HepG2 (cell line): Measurements from ENCODE around the gene BICRA. TPM values are rescaled to one million over a fixed set of nuclear protein-coding genes. Genes with fewer than 3 reads are reported as not detected.

ENCODE experiments used
- CC2D1A ChIP-seq: sonication (generic); formaldehyde crosslinking; IDR thresholded peaks from 2 replicates; pipeline ENCODE4 v1.8.1; 2023; ENCODE audit warnings: mild to moderate bottlenecking, missing genetic modification reagents
- CHD2 ChIP-seq: IDR thresholded peaks from 2 replicates; pipeline ENCODE4 v1.6.1; 2011; ENCODE audit warnings: low read depth, low read length, improper control_type of control experiment
- ERF ChIP-seq: IDR thresholded peaks from 2 replicates; pipeline ENCODE4 v1.6.1; 2018; ENCODE audit warnings: missing biosample characterization, missing genetic modification reagents
- FOXK1 ChIP-seq: sonication (generic); formaldehyde crosslinking; IDR thresholded peaks from 2 replicates; pipeline ENCODE4 v1.4.0; 2020; ENCODE audit warnings: low read depth, missing genetic modification reagents, borderline replicate concordance
- HMGA1 ChIP-seq: sonication (generic); formaldehyde crosslinking; conservative IDR thresholded peaks from 2 replicates; pipeline ENCODE4 v1.4.0; 2020; ENCODE audit warnings: missing genetic modification reagents
- NRL ChIP-seq: sonication (generic); formaldehyde crosslinking; IDR thresholded peaks from 2 replicates; pipeline ENCODE4 v1.5.0; 2020; ENCODE audit warnings: missing genetic modification reagents, mild to moderate bottlenecking, moderate library complexity, borderline replicate concordance
- RFX1 ChIP-seq: fragments of 450-650 bp; IDR thresholded peaks from 2 replicates; pipeline ENCODE4 v1.6.1; 2017
- SNAI1 ChIP-seq: sonication (generic); formaldehyde crosslinking; IDR thresholded peaks from 2 replicates; pipeline ENCODE4 v1.5.0; 2020; ENCODE audit warnings: mild to moderate bottlenecking, missing genetic modification reagents, borderline replicate concordance
- TCF7 ChIP-seq: sonication (generic); IDR thresholded peaks from 2 replicates; pipeline ENCODE4 v1.6.1; 2016; ENCODE audit warnings: antibody characterized with exemption, low read depth
- ZFAT ChIP-seq: sonication (generic); formaldehyde crosslinking; conservative IDR thresholded peaks from 2 replicates; pipeline ENCODE4 v1.8.1; 2023; ENCODE audit warnings: missing genetic modification reagents, inconsistent platforms
- ZNF12 ChIP-seq: sonication (generic); formaldehyde crosslinking; IDR thresholded peaks from 2 replicates; pipeline ENCODE4 v1.5.0; 2020; ENCODE audit warnings: missing genetic modification reagents
- ZNF251 ChIP-seq: sonication (generic); formaldehyde crosslinking; IDR thresholded peaks from 2 replicates; pipeline ENCODE4 v1.9.0; 2021; ENCODE audit warnings: mild to moderate bottlenecking, missing genetic modification reagents
- polyA plus RNA-seq, 8 experiments: library from polyadenylated mRNA; depleted of rRNA in 3 of 8; stranded (reverse) in 7 of 8; unstranded in 1 of 8; fragments of >200 nt; fragmentation: Illumina TruSeq in 4 of 8; extraction: Trizol in 4 of 8; gene quantifications; 2 replicates each; pipeline versions ENCODE4 v1.2.1 to v1.2.3, GENCODE V29; 2011 to 2016; ENCODE audit warnings: low read depth in 4 of 8, missing spikeins in 1 of 8, mixed read lengths in 1 of 8; ENCODE audit not compliant: insufficient read depth in 1 of 8
- total RNA-seq, 5 experiments: library from RNA; depleted of rRNA; stranded (reverse); fragments of >200 nt; fragmentation: Illumina TruSeq; extraction: Trizol; gene quantifications; 2 replicates each; pipeline ENCODE4 v1.2.3, GENCODE V29; 2016; ENCODE audit warnings: low read depth in 1 of 5
- TF ChIP-seq, protein P1 (sequence below): sonication (generic); formaldehyde crosslinking; IDR thresholded peaks from 2 replicates; pipeline ENCODE4 v1.4.0; 2020; ENCODE audit warnings: missing genetic modification reagents
- TF ChIP-seq, protein P2 (sequence below): sonication (generic); formaldehyde crosslinking; IDR thresholded peaks from 2 replicates; pipeline ENCODE4 v1.4.0; 2020; ENCODE audit warnings: missing genetic modification reagents
- TF ChIP-seq, protein P3 (sequence below): sonication (generic); formaldehyde crosslinking; IDR thresholded peaks from 2 replicates; pipeline ENCODE4 v1.5.0; 2020; ENCODE audit warnings: mild to moderate bottlenecking, missing genetic modification reagents, borderline replicate concordance
- TF ChIP-seq, protein P4 (sequence below): sonication (generic); formaldehyde crosslinking; IDR thresholded peaks from 2 replicates; pipeline ENCODE4 v1.4.0; 2020; ENCODE audit warnings: mild to moderate bottlenecking, missing genetic modification reagents
- TF ChIP-seq, protein P5 (sequence below): sonication (generic); formaldehyde crosslinking; IDR thresholded peaks from 2 replicates; pipeline ENCODE4 v1.4.0; 2020; ENCODE audit warnings: missing genetic modification reagents

Gene BICRA
- total and polyA plus RNA-seq, 2 of the 13 experiments (the other 11 are each of a cell fraction or from before 2014, with no cell fraction given) = 0.55 to 0.71 TPM

DNA sequence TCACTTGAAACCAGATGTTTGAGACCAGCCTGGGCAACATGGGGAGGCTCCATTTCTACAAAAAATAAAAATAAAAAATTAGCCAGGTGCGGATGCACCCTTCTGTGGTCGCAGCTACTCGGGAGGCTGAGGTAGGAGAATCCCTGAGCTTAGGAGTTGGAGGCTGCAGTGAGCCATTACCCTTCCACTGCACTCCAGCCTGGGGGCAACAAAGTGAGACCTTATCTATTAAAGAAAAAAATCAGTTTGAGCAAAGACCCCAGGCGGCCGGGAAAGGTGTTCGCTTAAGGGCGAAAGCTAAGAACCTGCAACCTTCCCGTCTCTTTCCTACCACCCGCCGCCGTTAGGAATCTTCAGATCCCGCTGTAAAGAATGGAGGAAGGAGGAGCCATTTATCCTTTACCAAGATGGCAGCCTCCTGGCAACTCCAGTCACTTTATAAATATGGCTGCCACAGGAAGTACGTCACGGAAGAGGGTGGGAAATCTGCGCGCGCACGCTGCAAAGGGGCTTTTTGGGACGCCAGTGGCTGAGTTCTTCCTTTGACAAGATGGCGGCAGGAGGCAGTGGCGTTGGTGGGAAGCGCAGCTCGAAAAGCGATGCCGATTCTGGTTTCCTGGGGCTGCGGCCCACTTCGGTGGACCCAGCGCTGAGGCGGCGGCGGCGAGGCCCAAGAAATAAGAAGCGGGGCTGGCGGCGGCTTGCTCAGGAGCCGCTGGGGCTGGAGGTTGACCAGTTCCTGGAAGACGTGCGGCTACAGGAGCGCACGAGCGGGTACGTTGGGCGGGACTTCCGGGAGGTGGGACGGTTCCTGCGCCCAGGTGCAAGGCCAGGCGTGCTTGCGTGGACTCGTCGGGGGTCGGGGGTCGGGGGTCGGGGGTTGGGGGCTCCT, 136.3 kb downstream of the BICRA start, which contains the start of gene NOP53 (continued):
- TF ChIP-seq, protein P1, sequence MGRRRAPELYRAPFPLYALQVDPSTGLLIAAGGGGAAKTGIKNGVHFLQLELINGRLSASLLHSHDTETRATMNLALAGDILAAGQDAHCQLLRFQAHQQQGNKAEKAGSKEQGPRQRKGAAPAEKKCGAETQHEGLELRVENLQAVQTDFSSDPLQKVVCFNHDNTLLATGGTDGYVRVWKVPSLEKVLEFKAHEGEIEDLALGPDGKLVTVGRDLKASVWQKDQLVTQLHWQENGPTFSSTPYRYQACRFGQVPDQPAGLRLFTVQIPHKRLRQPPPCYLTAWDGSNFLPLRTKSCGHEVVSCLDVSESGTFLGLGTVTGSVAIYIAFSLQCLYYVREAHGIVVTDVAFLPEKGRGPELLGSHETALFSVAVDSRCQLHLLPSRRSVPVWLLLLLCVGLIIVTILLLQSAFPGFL (CRISPR knock-in tag) = no peak
- TF ChIP-seq RFX1 = no peak
- peak; percentile 91; the same call in 1 of the 2 replicates for TF ChIP-seq FOXK1 (CRISPR knock-in tag)
- TF ChIP-seq ZNF12 (CRISPR knock-in tag) = 0 out of 2 replicates have a peak, but pooled peaks have one; percentile 44
- TF ChIP-seq, protein P2, sequence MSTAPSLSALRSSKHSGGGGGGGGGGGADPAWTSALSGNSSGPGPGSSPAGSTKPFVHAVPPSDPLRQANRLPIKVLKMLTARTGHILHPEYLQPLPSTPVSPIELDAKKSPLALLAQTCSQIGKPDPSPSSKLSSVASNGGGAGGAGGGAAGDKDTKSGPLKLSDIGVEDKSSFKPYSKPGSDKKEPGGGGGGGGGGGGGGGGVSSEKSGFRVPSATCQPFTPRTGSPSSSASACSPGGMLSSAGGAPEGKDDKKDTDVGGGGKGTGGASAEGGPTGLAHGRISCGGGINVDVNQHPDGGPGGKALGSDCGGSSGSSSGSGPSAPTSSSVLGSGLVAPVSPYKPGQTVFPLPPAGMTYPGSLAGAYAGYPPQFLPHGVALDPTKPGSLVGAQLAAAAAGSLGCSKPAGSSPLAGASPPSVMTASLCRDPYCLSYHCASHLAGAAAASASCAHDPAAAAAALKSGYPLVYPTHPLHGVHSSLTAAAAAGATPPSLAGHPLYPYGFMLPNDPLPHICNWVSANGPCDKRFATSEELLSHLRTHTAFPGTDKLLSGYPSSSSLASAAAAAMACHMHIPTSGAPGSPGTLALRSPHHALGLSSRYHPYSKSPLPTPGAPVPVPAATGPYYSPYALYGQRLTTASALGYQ (CRISPR knock-in tag) = peak; percentile 50; the same call in 1 of the 2 replicates
- TF ChIP-seq ZFAT (CRISPR knock-in tag) = 0 out of 2 replicates have a peak, but pooled peaks have one; percentile 68
- no peak for TF ChIP-seq CC2D1A (CRISPR knock-in tag)
- no peak for TF ChIP-seq SNAI1 (CRISPR knock-in tag)
- no peak for TF ChIP-seq TCF7
- TF ChIP-seq, protein P3, sequence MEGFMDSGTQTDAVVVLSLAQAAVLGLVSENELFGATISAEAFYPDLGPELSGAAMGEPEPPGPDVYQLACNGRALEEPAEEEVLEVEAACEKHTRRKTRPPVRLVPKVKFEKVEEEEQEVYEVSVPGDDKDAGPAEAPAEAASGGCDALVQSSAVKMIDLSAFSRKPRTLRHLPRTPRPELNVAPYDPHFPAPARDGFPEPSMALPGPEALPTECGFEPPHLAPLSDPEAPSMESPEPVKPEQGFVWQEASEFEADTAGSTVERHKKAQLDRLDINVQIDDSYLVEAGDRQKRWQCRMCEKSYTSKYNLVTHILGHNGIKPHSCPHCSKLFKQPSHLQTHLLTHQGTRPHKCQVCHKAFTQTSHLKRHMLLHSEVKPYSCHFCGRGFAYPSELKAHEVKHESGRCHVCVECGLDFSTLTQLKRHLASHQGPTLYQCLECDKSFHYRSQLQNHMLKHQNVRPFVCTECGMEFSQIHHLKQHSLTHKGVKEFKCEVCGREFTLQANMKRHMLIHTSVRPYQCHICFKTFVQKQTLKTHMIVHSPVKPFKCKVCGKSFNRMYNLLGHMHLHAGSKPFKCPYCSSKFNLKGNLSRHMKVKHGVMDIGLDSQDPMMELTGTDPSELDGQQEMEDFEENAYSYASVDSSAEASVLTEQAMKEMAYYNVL (CRISPR knock-in tag) = no peak
- no peak for TF ChIP-seq CHD2
- TF ChIP-seq, protein P4, sequence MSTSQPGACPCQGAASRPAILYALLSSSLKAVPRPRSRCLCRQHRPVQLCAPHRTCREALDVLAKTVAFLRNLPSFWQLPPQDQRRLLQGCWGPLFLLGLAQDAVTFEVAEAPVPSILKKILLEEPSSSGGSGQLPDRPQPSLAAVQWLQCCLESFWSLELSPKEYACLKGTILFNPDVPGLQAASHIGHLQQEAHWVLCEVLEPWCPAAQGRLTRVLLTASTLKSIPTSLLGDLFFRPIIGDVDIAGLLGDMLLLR = 0 out of 2 replicates have a peak, but pooled peaks have one; percentile 32
- TF ChIP-seq ZNF251 = no peak
- TF ChIP-seq ERF (CRISPR knock-in tag) = peak; percentile 87
- peak; percentile 56; the same call in 1 of the 2 replicates for TF ChIP-seq NRL (CRISPR knock-in tag)
- TF ChIP-seq, protein P5, sequence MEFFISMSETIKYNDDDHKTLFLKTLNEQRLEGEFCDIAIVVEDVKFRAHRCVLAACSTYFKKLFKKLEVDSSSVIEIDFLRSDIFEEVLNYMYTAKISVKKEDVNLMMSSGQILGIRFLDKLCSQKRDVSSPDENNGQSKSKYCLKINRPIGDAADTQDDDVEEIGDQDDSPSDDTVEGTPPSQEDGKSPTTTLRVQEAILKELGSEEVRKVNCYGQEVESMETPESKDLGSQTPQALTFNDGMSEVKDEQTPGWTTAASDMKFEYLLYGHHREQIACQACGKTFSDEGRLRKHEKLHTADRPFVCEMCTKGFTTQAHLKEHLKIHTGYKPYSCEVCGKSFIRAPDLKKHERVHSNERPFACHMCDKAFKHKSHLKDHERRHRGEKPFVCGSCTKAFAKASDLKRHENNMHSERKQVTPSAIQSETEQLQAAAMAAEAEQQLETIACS = no peak
- no peak for TF ChIP-seq HMGA1 (CRISPR knock-in tag)
